Smooth muscle cell of the brain vasculature (primary cell): ENCODE data around the gene CFAP73.
"Not testable (repeated sequence)": the region's sequence is repeated elsewhere in the genome, so short reads cannot be mapped to it uniquely, and the experiment has no call there.

ENCODE experiments used
- DNase-seq: peaks from one replicate; pipeline ENCODE4 v3.0.0-alpha.2; 2012; ENCODE audit warnings: low read depth, low spot score

The CFAP73 gene

GRCh38 chr12:113189361-113189760, 39.8 kb downstream of the CFAP73 start:
- DNase-seq = no peak

GRCh38 chr12:113190761-113191160, 41.2 kb downstream of the CFAP73 start:
- DNase-seq = no peak

GRCh38 chr12:113191227-113191626, 41.7 kb downstream of the CFAP73 start:
- DNase-seq = no peak

- peak; percentile 65 for DNase-seq
These were observed 45.5 kb downstream of the CFAP73 start for GRCh38 chr12:113194971-113195391.

DNA sequence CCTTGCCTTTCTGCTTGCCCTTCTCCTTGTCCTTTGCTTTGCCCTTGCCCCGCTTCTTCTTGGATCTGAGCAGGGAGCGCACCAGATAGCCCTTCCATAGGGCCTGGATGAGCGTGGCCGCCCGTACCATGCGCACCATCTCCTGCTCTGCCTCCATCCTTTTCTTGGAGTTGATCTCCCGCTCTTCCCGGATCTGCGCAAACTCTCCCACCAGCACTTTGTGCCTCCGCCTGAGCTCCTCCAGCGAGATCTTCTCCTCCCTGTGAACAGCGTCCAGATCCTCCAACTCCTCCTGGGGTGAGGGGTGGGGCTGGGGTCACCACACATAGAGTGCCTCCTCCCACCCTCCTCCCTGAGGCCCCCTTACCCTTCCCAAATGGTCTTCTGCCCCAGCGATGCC, 46.1 kb downstream of the CFAP73 start:
- DNase-seq = no peak

DNA sequence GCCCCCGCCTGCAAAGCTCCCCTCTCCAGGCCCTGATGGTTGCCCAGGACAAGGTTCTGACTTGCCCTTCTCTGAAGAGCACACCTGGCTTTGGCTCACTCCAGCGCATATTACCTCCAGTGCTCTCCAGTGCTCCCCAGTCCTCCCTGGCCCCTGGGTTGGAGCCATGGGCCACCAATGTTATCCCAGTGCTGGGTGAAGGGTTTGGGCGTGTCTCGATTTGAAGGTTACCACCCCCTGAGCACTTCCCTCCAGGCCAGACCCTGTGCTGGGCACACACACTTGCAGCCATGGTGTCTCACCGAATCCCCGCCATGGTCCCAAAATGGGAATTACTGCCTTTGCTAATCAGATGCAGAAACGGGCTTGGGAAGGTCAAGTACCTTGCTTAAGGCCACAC, 47.1 kb downstream of the CFAP73 start:
- no peak for DNase-seq

- no peak for DNase-seq
These were observed 47.5 kb downstream of the CFAP73 start for GRCh38 chr12:113196990-113197389.

DNA sequence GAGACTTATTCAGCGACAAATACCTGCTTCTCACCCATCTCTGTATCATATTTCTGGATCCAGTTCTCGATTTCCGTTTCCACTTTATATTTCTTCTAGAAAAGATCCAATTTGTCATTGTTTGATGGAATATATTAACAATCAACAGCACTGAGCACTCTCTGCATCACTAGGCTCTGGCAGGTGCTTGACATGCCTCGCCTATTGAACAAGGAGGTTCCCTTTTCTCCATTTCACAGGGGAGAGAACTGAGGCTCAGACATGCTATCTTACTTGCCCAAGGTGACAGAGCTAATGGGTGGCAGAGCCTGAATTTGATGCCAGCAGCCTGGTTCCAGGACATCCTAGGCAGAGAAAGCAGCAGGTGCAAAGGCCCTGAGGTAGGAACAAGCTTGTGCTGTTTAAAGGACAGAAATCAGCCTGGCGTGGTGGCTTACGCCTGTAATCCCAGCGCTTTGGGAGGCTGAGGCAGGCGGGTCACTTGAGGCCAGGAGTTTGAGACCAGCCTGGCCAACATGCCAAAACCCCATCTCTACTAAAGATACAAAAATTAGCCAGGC, 48.1 kb downstream of the CFAP73 start:
- no peak for DNase-seq

DNA sequence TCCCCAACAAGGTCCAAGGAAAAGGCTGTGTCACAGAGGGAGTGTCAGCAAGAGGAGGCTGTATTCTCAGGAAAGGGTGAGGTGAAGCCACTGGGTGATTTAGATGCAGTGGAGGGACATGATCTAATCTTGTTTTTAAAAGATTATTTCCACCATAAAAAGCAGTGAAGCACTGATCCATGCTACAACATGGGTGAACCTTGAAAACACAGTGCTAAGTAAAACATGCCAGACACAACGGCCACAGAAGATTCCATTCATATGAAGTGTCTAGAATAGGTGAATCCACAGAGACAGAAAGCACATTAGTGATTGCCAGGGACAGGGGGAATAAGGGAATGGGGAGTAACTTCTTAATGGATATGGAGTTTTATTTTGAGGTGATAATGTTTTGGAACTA, 48.8 kb downstream of the CFAP73 start:
- no peak for DNase-seq

DNA sequence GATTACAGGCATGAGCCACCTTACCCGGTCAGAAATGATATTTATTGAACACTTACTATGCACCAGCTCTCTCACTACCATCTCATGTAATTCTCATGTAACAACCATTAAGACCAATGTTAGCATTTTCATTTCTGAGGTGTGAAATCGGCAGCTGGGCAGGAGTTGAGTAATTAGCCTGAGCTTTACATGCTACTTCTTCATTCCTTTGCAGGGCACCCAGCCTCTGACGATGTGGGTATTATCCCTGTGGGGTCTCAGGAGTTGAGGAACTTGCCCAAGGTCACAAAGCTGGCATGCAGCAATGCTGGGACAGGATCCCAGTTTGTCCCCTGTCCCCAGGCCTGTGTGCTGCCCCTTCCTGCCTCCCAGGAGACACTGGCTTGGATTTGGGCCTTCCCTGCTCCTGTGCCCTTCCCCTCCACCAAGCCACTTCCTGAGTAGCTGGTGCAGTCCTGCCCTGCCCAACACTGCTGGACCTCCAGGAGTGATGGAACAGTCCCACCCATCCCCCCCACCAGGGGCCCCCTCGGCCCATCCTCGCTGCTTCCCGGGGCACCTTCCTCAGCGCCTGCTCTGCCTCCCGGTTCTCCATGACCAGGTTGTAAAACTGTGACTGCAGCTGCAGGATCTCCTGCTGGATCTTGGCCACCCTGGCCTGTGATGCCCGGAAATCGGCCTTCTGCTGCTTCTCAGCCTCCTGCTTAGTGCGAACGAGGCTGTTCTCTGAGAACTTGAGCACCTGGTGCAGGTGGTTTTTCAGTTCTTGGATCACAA, 50.7 kb downstream of the CFAP73 start:
- no peak for DNase-seq

- no peak for DNase-seq
These were observed 52.0 kb downstream of the CFAP73 start for GRCh38 chr12:113201187-113202177.

DNA sequence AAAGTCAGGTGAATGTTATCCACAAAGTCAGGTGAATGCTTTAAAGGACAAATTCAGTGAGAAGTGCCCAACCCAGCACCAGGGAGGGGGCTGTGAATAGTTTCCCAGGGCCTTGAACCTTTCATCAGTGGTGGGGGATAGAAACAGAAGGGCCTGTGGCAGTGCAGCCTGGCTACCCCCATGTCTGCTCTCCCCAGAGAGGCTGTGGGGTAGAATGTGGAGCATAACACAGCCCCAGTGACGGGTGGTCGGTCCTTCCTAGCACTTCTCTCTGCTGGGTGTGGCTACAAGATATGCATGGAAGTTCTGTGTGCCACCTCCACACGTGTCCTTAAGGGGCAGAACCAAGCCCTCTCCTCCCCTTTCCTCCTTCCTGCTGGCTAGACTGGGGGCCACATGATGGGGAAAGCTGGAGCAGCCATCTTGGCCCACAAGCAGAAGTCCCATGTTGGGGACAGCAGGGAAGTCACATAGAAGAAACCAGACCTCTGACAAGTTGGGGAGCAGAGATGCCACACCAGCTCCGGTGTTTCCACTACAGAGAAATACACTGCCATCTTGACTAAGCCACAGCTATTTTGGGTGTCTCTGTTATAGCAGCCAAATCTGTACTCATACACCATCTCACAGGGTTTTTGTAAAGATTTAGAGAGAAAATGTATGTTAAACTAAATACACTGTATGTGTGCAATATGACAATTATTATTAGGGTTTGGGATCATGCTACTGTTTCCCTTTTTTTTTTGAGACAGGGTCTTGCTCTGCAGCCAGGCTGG, 53.0 kb downstream of the CFAP73 start:
- DNase-seq = no peak

GRCh38 chr12:113203852-113204760, 54.6 kb downstream of the CFAP73 start:
- no peak for DNase-seq

DNA sequence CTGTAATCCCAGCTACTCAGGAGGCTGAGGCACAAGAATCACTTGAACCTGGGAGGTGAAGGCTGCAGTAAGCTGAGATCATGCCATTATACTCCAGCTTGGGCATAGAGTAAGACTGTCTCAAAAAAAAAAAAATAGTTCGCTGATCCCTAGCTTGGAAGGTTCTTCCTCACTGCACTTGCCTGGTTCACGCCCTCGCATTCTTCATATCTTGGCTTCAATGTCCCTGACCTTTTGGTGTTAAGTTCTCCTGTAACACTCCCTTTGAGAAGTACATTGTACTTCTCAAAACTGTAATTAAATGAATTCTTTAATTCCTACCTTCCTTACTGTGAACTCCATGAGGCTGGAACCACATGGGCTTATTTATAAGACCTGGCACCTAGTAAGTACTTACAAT, 55.3 kb downstream of the CFAP73 start:
- DNase-seq = no peak

- DNase-seq = not testable (repeated sequence)
These were observed 57.3 kb downstream of the CFAP73 start for GRCh38 chr12:113206802-113207201.

DNA sequence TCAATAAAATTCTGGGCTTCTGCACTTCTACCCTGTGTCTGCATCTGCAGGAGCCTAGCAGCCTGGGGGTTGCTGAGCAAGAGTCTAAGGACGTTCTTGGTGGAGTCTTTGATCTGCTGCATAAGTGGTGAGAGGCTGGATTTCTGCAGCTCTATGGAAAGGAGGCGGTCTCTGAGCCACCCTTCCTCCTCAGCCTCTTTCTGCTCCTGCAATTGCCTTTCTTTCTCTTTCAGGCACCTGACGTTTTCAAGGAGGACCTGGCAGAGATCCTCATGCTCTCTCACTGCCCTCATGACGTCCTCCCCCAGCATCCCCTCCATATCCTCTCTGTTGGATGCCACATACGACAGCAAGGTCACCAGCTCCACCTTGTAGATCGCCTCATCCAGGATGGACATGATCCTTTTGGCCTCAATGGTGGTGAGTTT, 58.1 kb downstream of the CFAP73 start:
- no peak for DNase-seq

GRCh38 chr12:113208041-113208934, 58.8 kb downstream of the CFAP73 start:
- DNase-seq = no peak
